Measurements from ENCODE around the gene NUP205.
"Not testable (repeated sequence)": the region's sequence is repeated elsewhere in the genome, so short reads cannot be mapped to it uniquely, and the experiment has no call there.

NUP205 gene

DNA sequence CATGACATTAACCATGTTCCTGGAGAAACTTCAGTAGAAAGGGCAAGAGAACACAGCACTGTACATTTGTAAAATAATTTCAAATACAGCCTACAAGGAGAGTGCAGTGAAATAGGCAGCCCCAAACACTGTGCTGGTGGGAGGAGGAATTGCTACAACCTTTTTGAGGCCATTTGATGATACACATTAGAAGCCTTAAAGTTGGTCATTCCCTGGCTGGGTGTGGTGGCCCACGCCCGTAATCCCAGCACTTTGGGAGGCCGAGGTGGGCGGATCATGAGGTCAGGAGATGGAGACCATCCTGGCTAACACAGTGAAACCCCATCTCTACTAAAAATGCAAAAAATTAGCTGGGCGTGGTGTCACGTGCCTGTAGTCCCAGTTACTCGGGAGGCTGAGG lies 134.9 kb downstream of the NUP205 start:
- not testable (repeated sequence) for FAIRE-seq; DNase-seq (ENCODE audit: extremely low spot score, insufficient read length, low read depth)

- no peak for FAIRE-seq
- DNase-seq (ENCODE audit: extremely low spot score, insufficient read length, low read depth), result no peak
Measured at GRCh38 chr7:135693558-135693957, 135.8 kb downstream of the NUP205 start.

DNA sequence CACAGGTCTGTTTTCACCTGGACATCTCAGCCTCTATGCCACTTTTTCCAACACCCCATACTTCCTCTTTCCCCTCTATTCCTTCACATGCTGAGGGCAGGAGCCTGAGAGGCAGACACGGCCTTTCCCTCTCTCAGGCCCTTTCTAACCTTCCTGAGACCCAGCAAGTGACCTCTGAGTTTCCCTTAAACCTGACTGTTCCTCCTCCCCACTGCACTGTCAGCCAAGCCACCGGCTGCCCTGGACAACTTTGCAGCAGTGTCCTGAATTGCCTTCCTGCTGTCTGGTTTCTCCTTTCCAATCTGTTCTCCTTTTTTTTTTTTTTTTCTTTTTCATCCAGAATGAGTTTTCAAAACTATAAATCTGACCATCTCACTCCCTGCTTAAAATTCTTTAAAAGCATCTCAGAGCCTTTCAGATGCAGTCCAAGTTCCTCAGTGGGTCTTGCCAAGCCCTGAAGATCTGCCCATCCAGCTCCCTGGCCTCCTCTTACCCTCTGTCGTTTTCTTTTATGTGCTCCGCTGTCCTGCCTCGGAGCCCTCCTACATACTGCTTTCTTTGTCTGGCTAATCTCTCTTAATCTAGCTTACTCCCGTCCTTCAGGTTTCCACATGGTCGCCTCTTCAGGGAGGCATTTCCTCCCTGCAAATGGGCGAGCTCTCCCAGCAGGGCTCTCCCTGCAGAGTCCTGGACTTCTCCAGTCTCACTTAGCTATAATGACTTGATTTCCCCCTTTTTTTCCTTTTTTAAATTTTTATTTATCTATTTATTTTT lies 139.7 kb downstream of the NUP205 start:
- DNase-seq (ENCODE audit: extremely low spot score, insufficient read length, low read depth), result no peak
- no peak for FAIRE-seq
